Neural cell (in vitro differentiated cells): ENCODE results near the gene PARD3B. TPM values are rescaled to one million over a fixed set of nuclear protein-coding genes. Genes with fewer than 3 reads are reported as not detected.

Experiments used
- H2AFZ ChIP-seq: fragments of 200-600, 300-800 bp; sonication (generic), shearing (Covaris generic); 2 replicates; pipeline ENCODE4 v1.6.0; 2014; ENCODE audit warnings: low read depth, mild to moderate bottlenecking, antibody characterized with exemption, low read length, moderate library complexity
- H3F3A ChIP-seq: fragments of 200-600 bp; shearing (Covaris generic); 2 replicates; pipeline ENCODE4 v1.6.1; 2016; ENCODE audit warnings: mild to moderate bottlenecking, moderate library complexity, mixed read lengths, antibody characterized with exemption, low read length; ENCODE audit not compliant: insufficient read depth, poor library complexity, severe bottlenecking
- H3K27ac ChIP-seq: fragments of 200-600, 300-800 bp; sonication (generic), shearing (Covaris generic); 2 replicates; pipeline ENCODE4 v1.5.1; 2014; ENCODE audit warnings: mild to moderate bottlenecking, low read length, moderate library complexity
- H3K27me3 ChIP-seq: fragments of 300-800, 200-600 bp; sonication (generic), shearing (Covaris generic); 2 replicates; pipeline ENCODE4 v1.6.0; 2014; ENCODE audit warnings: mild to moderate bottlenecking, low read depth, low read length, moderate library complexity; ENCODE audit not compliant: insufficient read depth
- H3K36me3 ChIP-seq: fragments of 300-800, 200-600 bp; sonication (generic), shearing (Covaris generic); 2 replicates; pipeline ENCODE4 v1.5.1; 2014; ENCODE audit warnings: mild to moderate bottlenecking, antibody characterized with exemption, low read length, moderate library complexity; ENCODE audit not compliant: insufficient read depth
- H3K4me2 ChIP-seq: fragments of 300-800, 200-600 bp; sonication (generic), shearing (Covaris generic); 2 replicates; pipeline ENCODE4 v1.6.0; 2014; ENCODE audit warnings: mild to moderate bottlenecking, low read length
- H3K4me3 ChIP-seq: fragments of 300-800, 200-600 bp; sonication (generic), shearing (Covaris generic); 2 replicates; pipeline ENCODE4 v1.5.1; 2014; ENCODE audit warnings: mild to moderate bottlenecking, low read length, moderate library complexity
- H3K79me2 ChIP-seq: fragments of 200-600 bp; shearing (Covaris generic); replicated peaks from 2 replicates; pipeline ENCODE4 v1.6.0; 2014; ENCODE audit warnings: mild to moderate bottlenecking, low read length, moderate library complexity; ENCODE audit not compliant: insufficient read depth
- H3K9ac ChIP-seq: fragments of 300-800, 200-600 bp; sonication (generic), shearing (Covaris generic); 2 replicates; pipeline ENCODE4 v1.6.1; 2016; ENCODE audit warnings: mild to moderate bottlenecking, low read length, mixed read lengths
- H3K9me2 ChIP-seq: fragments of 200-600 bp; shearing (Covaris generic); 2 replicates; pipeline ENCODE4 v1.6.1; 2016; ENCODE audit warnings: mild to moderate bottlenecking, low read length, mixed read lengths; ENCODE audit not compliant: insufficient read depth
- H3K9me3 ChIP-seq: fragments of 200-600, 300-800 bp; sonication (generic), shearing (Covaris generic); 2 replicates; pipeline ENCODE4 v1.6.1; 2016; ENCODE audit warnings: mild to moderate bottlenecking, mixed run types, low read length, moderate library complexity, mixed read lengths
- H4K20me1 ChIP-seq: fragments of 200-600 bp; shearing (Covaris generic); 2 replicates; pipeline ENCODE4 v1.6.1; 2016; ENCODE audit warnings: mild to moderate bottlenecking, mixed run types; ENCODE audit not compliant: insufficient read depth
- CTCF ChIP-seq: fragments of 450-650 bp; IDR thresholded peaks from 2 replicates; pipeline ENCODE4 v1.5.1; 2014; ENCODE audit warnings: antibody characterized with exemption, mild to moderate bottlenecking, moderate library complexity; ENCODE audit not compliant: poor library complexity, severe bottlenecking
- EP300 ChIP-seq: fragments of 450-650 bp; conservative IDR thresholded peaks from 2 replicates; pipeline ENCODE4 v1.6.1; 2014; ENCODE audit warnings: antibody characterized with exemption, mild to moderate bottlenecking, moderate library complexity; ENCODE audit not compliant: poor library complexity, severe bottlenecking
- EZH2 ChIP-seq: fragments of 200-600, 300-800 bp; shearing (Covaris generic), sonication (generic); IDR thresholded peaks from 2 replicates; pipeline ENCODE4 v1.6.1; 2014; ENCODE audit warnings: antibody characterized with exemption, low read length, borderline replicate concordance, mild to moderate bottlenecking; ENCODE audit not compliant: insufficient read depth, poor library complexity, severe bottlenecking
- MXI1 ChIP-seq: fragments of 450-650 bp; conservative IDR thresholded peaks from 2 replicates; pipeline ENCODE4 v1.6.1; 2014; ENCODE audit warnings: antibody characterized with exemption, mild to moderate bottlenecking; ENCODE audit not compliant: poor library complexity, severe bottlenecking
- POLR2AphosphoS5 ChIP-seq: IDR thresholded peaks from 2 replicates; pipeline ENCODE4 v1.6.1; 2012
- RAD21 ChIP-seq: fragments of 450-650 bp; conservative IDR thresholded peaks from 2 replicates; pipeline ENCODE4 v1.6.1; 2014; ENCODE audit warnings: antibody characterized with exemption, mild to moderate bottlenecking, moderate library complexity
- REST ChIP-seq: IDR thresholded peaks from 2 replicates; pipeline ENCODE4 v1.6.1; 2012; ENCODE audit warnings: borderline replicate concordance
- SMC3 ChIP-seq: fragments of 450-650 bp; conservative IDR thresholded peaks from 2 replicates; pipeline ENCODE4 v1.6.1; 2014; ENCODE audit warnings: antibody characterized with exemption, mild to moderate bottlenecking, moderate library complexity; ENCODE audit not compliant: poor library complexity
- TAF1 ChIP-seq: IDR thresholded peaks from 2 replicates; pipeline ENCODE4 v1.6.1; 2012; ENCODE audit warnings: low read depth
- polyA plus RNA-seq: library from polyadenylated mRNA; depleted of rRNA; stranded (reverse); fragments of >200 nt; gene quantifications from 2 replicates; pipeline ENCODE4 v1.2.3, GENCODE V29; 2014

The PARD3B gene
- polyA plus RNA-seq, 1 donor from 2014 or later: 0.54 TPM

- Histone ChIP-seq H2AFZ (no peak overlapping the region), H3K9me3 (no peaks in the 10 kb centered on the region), H3F3A (no peaks in the 10 kb centered on the region), H3K79me2 (no peaks in the 10 kb centered on the region), H3K4me3 (no peak overlapping the region), H3K4me2 (no peak overlapping the region), H4K20me1 (no peaks in the 10 kb centered on the region), H3K9ac (no peak overlapping the region), H3K27ac (no peak overlapping the region), H3K9me2 (no peaks in the 10 kb centered on the region), H3K27me3 (no peaks in the 10 kb centered on the region), H3K36me3 (no peaks in the 10 kb centered on the region)
- TF ChIP-seq CTCF (no peak), POLR2AphosphoS5 (no peak), REST (no peak), EP300 (no peak), TAF1 (no peak), SMC3 (no peak), EZH2 (no peak), MXI1 (no peak), RAD21 (no peak)
Observed at GRCh38 chr2:205001300-205001966, 456.2 kb downstream of the PARD3B start.

GRCh38 chr2:205002390-205002789 lies 457.1 kb downstream of the PARD3B start:
- H3F3A ChIP-seq: no peaks in the 10 kb centered on the region
- H2AFZ ChIP-seq: no peak overlapping the region
- no peaks in the 10 kb centered on the region for H3K36me3 ChIP-seq
- no peaks in the 10 kb centered on the region for H3K79me2 ChIP-seq
- no peak overlapping the region for H3K27ac ChIP-seq
- H3K9me3 ChIP-seq: no peaks in the 10 kb centered on the region
- H3K4me2 ChIP-seq: no peak overlapping the region
- no peaks in the 10 kb centered on the region for H3K27me3 ChIP-seq
- no peak overlapping the region for H3K9ac ChIP-seq
- no peaks in the 10 kb centered on the region for H4K20me1 ChIP-seq
- H3K4me3 ChIP-seq: no peak overlapping the region
- TF ChIP-seq REST (no peak), TAF1 (no peak), CTCF (no peak), EZH2 (no peak), EP300 (no peak), POLR2AphosphoS5 (no peak), MXI1 (no peak), SMC3 (no peak), RAD21 (no peak)
- H3K9me2 ChIP-seq: no peaks in the 10 kb centered on the region
